Endodermal cell (in vitro differentiated cells): ENCODE data around the gene CA5A. TPM values are rescaled to one million over a fixed set of nuclear protein-coding genes. Genes with fewer than 3 reads are reported as not detected.

Experiments used
- DNase-seq: peaks from one replicate; pipeline ENCODE4 v3.0.0-alpha.2; 2017
- H3K27ac ChIP-seq: 2 replicates; pipeline ENCODE4 v1.5.1; 2013; ENCODE audit warnings: mild to moderate bottlenecking, low read depth, low read length, moderate library complexity
- H3K27me3 ChIP-seq: 2 replicates; pipeline ENCODE4 v1.6.1; 2013; ENCODE audit warnings: mild to moderate bottlenecking, low read length, moderate library complexity; ENCODE audit not compliant: insufficient read depth, control insufficient read depth, poor library complexity, severe bottlenecking
- H3K36me3 ChIP-seq: 2 replicates; pipeline ENCODE4 v1.7.0; 2013; ENCODE audit warnings: mild to moderate bottlenecking, low read length, moderate library complexity; ENCODE audit not compliant: control insufficient read depth, insufficient read depth
- H3K4me1 ChIP-seq: one replicate; pipeline ENCODE4 v1.7.0; 2013; ENCODE audit warnings: low read length; ENCODE audit not compliant: control insufficient read depth, insufficient read depth
- H3K4me3 ChIP-seq: 2 replicates; pipeline ENCODE4 v1.5.1; 2013; ENCODE audit warnings: mild to moderate bottlenecking, low read length, moderate library complexity
- H3K9ac ChIP-seq: 2 replicates; pipeline ENCODE4 v1.6.1; 2013; ENCODE audit warnings: mild to moderate bottlenecking, low read length, moderate library complexity; ENCODE audit not compliant: poor library complexity, severe bottlenecking; ENCODE audit errors: extremely low read depth
- H3K9me3 ChIP-seq: 2 replicates; pipeline ENCODE4 v1.6.1; 2013; ENCODE audit warnings: mild to moderate bottlenecking, low read length, moderate library complexity; ENCODE audit not compliant: control insufficient read depth
- H3K27ac Mint-ChIP-seq: 2 replicates; pipeline ENCODE4 v1.8.0; 2020; ENCODE audit warnings: mixed read lengths
- H3K27me3 Mint-ChIP-seq: 2 replicates; pipeline ENCODE4 v1.8.0; 2021; ENCODE audit warnings: mild to moderate bottlenecking, mixed read lengths; ENCODE audit not compliant: insufficient read depth
- H3K36me3 Mint-ChIP-seq: 2 replicates; pipeline ENCODE4 v1.8.0; 2020; ENCODE audit warnings: low read depth, mixed read lengths
- H3K4me1 Mint-ChIP-seq: 2 replicates; pipeline ENCODE4 v1.8.0; 2020; ENCODE audit warnings: mixed read lengths
- H3K4me3 Mint-ChIP-seq: 2 replicates; pipeline ENCODE4 v1.8.0; 2020; ENCODE audit warnings: mild to moderate bottlenecking, moderate library complexity, mixed read lengths
- H3K9me3 Mint-ChIP-seq: 2 replicates; pipeline ENCODE4 v1.8.0; 2020; ENCODE audit warnings: mild to moderate bottlenecking, mixed read lengths
- WGBS, 2 experiments: methylation state at CpG; one replicate each; pipeline versions ENCODE4 v1.1.5 to v1.1.7; 2013; ENCODE audit warnings: missing lambda C conversion rate in 2 of 2, mixed read lengths in 1 of 2; ENCODE audit not compliant: insufficient coverage in 1 of 2, insufficient read length in 1 of 2; 5-methylcytosine and 5-hydroxymethylcytosine counted together
- total RNA-seq, 2 donors: library from RNA; stranded (reverse); fragmentation: NEBNext Ultra II Directional in 1 of 2; extraction: Animal tissue kit (Norgen Biotek cat#: 25700) in 1 of 2; gene quantifications; 2 replicates in 1 of 2; 3 replicates in 1 of 2; pipeline ENCODE4 v1.2.1, GENCODE V29; 2021
- TF ChIP-seq, protein P1 (sequence below): fragments of 200-600 bp; sonication (generic); conservative IDR thresholded peaks from 2 replicates; pipeline ENCODE4 v1.5.0; 2021; ENCODE audit warnings: antibody characterized with exemption, mild to moderate bottlenecking

The CA5A gene
- total RNA-seq, 2 donors from 2014 or later: not detected

DNA sequence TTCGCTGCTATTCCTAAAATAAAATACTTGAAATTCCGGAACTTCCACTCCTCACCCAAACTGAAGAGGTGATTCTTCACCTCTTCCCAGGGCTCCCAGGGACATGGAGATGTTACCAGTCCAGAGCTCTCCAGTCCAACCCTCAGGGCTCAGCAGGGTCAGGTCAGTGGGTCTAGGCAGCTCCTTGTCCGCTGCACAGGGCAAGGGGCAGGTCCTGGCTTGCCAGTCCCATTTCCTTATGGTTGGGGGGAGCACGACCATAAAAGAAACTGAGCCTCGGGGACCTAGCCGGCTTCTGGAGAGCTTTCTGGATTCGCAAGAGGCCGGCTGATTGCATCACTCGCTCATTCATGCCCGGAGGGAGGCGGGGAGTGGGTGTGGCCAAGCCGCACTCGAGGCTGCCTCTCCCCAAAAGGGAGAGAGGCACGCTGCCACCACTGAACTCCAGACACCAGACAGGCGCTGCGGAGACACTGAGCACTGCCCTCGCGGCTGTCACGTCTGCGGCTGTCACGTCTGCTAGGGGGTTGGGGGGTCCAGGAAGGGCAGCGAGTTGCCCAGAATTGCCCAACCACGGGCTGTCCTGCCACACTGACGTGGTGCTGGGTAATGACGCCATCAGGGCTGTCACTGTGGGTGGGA, 82.8 kb downstream of the CA5A start:
- H3K4me3 Mint-ChIP-seq: no peak overlapping the region

DNA sequence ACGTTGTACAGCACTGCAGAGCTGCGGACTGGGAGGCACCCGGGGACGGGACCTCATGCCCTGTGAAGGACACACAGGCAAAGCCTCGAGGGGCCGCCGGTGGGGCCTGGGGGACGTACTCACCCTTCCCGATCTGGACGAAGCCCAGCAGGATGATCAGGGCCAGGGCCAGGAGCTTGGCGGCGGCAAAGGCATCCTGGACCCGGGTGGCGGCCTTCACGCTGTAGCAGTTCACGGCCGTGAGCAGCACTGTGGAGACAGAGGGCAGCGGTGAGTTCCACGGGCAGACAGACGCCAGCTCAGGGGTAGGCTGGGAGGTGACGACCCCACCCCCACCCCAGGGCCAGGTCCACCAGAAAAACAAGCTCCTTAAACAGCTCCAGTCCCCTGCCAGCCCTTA, 84.7 kb downstream of the CA5A start:
- no peak overlapping the region for H3K27ac ChIP-seq
- Mint-ChIP-seq H3K4me1 (peaks cover 35% of the 10 kb centered on the region), H3K27ac (peak overlapping the region; percentile 58), H3K9me3 (no peaks in the 10 kb centered on the region), H3K27me3 (peaks cover 12% of the 10 kb centered on the region), H3K4me3 (no peak overlapping the region), H3K36me3 (peaks cover 56% of the 10 kb centered on the region)
- DNase-seq: peak; percentile 85
- 89 to 91% methylated on average over 17 to 21 of the region's 21 CpGs for WGBS, 2 experiments
- peaks cover 72% of the 10 kb centered on the region for H3K4me1 ChIP-seq
- TF ChIP-seq, protein P1, sequence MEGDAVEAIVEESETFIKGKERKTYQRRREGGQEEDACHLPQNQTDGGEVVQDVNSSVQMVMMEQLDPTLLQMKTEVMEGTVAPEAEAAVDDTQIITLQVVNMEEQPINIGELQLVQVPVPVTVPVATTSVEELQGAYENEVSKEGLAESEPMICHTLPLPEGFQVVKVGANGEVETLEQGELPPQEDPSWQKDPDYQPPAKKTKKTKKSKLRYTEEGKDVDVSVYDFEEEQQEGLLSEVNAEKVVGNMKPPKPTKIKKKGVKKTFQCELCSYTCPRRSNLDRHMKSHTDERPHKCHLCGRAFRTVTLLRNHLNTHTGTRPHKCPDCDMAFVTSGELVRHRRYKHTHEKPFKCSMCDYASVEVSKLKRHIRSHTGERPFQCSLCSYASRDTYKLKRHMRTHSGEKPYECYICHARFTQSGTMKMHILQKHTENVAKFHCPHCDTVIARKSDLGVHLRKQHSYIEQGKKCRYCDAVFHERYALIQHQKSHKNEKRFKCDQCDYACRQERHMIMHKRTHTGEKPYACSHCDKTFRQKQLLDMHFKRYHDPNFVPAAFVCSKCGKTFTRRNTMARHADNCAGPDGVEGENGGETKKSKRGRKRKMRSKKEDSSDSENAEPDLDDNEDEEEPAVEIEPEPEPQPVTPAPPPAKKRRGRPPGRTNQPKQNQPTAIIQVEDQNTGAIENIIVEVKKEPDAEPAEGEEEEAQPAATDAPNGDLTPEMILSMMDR: peak; percentile 34
- no peaks in the 10 kb centered on the region for H3K9me3 ChIP-seq
- no peak overlapping the region for H3K4me3 ChIP-seq
- peaks cover 97% of the 10 kb centered on the region for H3K36me3 ChIP-seq
- H3K9ac ChIP-seq: peak overlapping the region; percentile 69
- H3K27me3 ChIP-seq: no peaks in the 10 kb centered on the region

More for the DNA sequence above, 82.8 kb downstream of the CA5A start:
- peaks cover 28% of the 10 kb centered on the region for H3K27me3 Mint-ChIP-seq
- Histone ChIP-seq H3K9me3 (no peaks in the 10 kb centered on the region), H3K36me3 (peaks cover 97% of the 10 kb centered on the region), H3K27ac (peak overlapping the region; percentile 97), H3K4me1 (peaks cover 68% of the 10 kb centered on the region), H3K27me3 (no peaks in the 10 kb centered on the region), H3K4me3 (no peak overlapping the region), H3K9ac (peak overlapping the region; percentile 69)
- H3K36me3 Mint-ChIP-seq: peaks cover 63% of the 10 kb centered on the region
- peaks cover 42% of the 10 kb centered on the region for H3K4me1 Mint-ChIP-seq
- H3K27ac Mint-ChIP-seq: peak overlapping the region; percentile 96
- 35 to 53% methylated on average over 18 to 24 of the region's 25 CpGs for WGBS, 2 experiments
- peak; percentile 93 for DNase-seq
- H3K9me3 Mint-ChIP-seq: no peaks in the 10 kb centered on the region
- TF ChIP-seq, protein P1: no peak

DNA sequence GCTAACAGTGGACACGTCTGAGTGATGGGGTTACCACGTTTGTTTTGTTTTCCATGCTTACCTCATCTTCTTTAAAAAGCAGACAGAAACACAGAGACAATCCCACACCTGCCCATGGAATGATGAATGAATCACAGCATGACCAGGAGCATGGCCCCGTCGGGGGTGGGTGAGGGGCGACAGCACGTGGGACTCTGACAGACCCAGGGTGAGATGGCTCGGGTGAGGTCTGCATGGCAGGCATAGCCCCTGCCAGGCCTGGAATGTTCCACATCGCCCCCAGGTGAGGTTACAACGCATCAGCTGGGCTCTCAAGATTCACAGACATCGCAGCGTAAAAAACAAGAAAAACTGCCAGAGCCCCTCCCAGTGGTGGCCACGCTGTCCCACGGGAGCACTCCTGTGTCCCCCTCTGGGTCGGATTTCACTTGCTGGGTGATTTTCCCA, 85.2 kb downstream of the CA5A start:
- H3K4me3 Mint-ChIP-seq: no peak overlapping the region
- Histone ChIP-seq H3K9ac (no peak overlapping the region), H3K36me3 (peaks cover 97% of the 10 kb centered on the region), H3K4me3 (no peak overlapping the region), H3K4me1 (peaks cover 70% of the 10 kb centered on the region), H3K27ac (no peak overlapping the region), H3K27me3 (no peaks in the 10 kb centered on the region), H3K9me3 (no peaks in the 10 kb centered on the region)
- no peak for DNase-seq
- H3K27ac Mint-ChIP-seq: peak overlapping the region; percentile 48
- TF ChIP-seq, protein P1: no peak
- 87 to 91% methylated on average over 11 to 14 of the region's 14 CpGs for WGBS, 2 experiments
- H3K36me3 Mint-ChIP-seq: peaks cover 55% of the 10 kb centered on the region
- no peaks in the 10 kb centered on the region for H3K9me3 Mint-ChIP-seq
- peaks cover 34% of the 10 kb centered on the region for H3K4me1 Mint-ChIP-seq
- H3K27me3 Mint-ChIP-seq: peaks cover 10% of the 10 kb centered on the region
